SK-N-MC (cell line): ENCODE measurements around the gene CIB1.
A peak's percentile ranks its signal among the peaks of the same experiment; 100 is the strongest.

Experiments used
- DNase-seq: peaks from one replicate; pipeline ENCODE4 v3.0.0-alpha.2; 2011; ENCODE audit warnings: low read depth, low spot score
- H3K27ac ChIP-seq: fragments of 200-600 bp; sonication (generic); 2 replicates; pipeline ENCODE4 v1.5.1; 2016; ENCODE audit warnings: mixed run types
- H3K36me3 ChIP-seq: fragments of 200-600 bp; sonication (generic); 2 replicates; pipeline ENCODE4 v1.6.1; 2017; ENCODE audit warnings: antibody characterized with exemption, low read length, mixed read lengths; ENCODE audit not compliant: insufficient read depth
- H3K4me3 ChIP-seq: fragments of 200-600 bp; sonication (generic); 2 replicates; pipeline ENCODE4 v1.5.1; 2016
- H3K9ac ChIP-seq: fragments of 200-600 bp; sonication (generic); 2 replicates; pipeline ENCODE4 v1.8.0; 2017; ENCODE audit warnings: mixed run types, mixed read lengths; ENCODE audit not compliant: insufficient read length
- H3K9me3 ChIP-seq: fragments of 200-600 bp; sonication (generic); 2 replicates; pipeline ENCODE4 v1.6.1; 2017; ENCODE audit warnings: low read depth, mild to moderate bottlenecking, antibody characterized with exemption, low read length, moderate library complexity, mixed read lengths
- EZH2 ChIP-seq: fragments of 200-600 bp; sonication (generic); IDR thresholded peaks from one replicate; pipeline ENCODE4 v1.6.1; 2017; ENCODE audit warnings: antibody characterized with exemption
- FOXP2 ChIP-seq: optimal IDR thresholded peaks from 2 replicates; pipeline ENCODE3; 2011; ENCODE audit warnings: mild to moderate bottlenecking, moderate library complexity; ENCODE audit not compliant: insufficient read depth; ENCODE audit errors: extremely low read length, control extremely low read depth
- POLR2AphosphoS5 ChIP-seq: IDR thresholded peaks from 2 replicates; pipeline ENCODE4 v1.6.1; 2012; ENCODE audit warnings: mild to moderate bottlenecking, low read depth, low read length, borderline replicate concordance

Gene CIB1

DNA sequence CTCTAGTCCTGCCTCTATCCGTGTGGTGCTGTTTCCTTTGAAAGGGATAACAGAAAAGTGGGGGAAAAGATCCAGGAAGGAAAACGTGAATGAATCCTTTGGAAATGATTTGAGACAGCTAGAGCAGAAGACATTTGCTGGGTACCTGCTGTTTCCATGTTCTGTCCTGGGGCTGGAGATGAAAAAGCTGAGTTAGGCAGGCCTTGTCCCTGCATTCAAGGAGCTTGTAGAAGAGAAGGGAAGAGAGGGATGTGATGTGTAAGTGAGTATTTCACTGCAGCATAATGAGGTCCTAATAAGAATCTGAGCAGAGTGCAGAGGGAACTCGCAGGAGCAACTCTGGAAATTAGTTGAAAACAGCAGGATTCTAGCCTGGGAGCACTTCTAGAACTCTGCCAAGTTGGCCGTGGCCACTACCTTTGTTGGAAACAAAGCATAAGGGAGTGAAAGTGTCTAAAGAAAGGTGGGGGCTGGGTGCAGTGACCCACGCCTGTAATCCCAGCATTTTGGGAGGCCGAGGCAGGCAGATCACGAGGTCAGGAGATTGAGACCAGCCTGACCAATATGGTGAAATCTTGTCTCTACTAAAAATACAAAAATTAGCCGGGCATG lies 46.4 kb downstream of the CIB1 start:
- Histone ChIP-seq H3K27ac (peak overlapping the region; percentile 36; the same call in 1 of the 2 replicates), H3K36me3 (no peaks in the 10 kb centered on the region), H3K4me3 (no peak overlapping the region), H3K9me3 (no peaks in the 10 kb centered on the region), H3K9ac (no peak overlapping the region)
- no peak for DNase-seq
- no peak for TF ChIP-seq FOXP2
- TF ChIP-seq POLR2AphosphoS5 = no peak
- no peak for TF ChIP-seq EZH2

GRCh38 chr15:90184786-90185704 lies 48.7 kb downstream of the CIB1 start:
- Histone ChIP-seq H3K27ac (no peak overlapping the region), H3K4me3 (peak overlapping the region; percentile 68), H3K36me3 (no peaks in the 10 kb centered on the region), H3K9ac (no peak overlapping the region), H3K9me3 (no peaks in the 10 kb centered on the region)
- TF ChIP-seq FOXP2 (no peak), EZH2 (no peak), POLR2AphosphoS5 (no peak)
- no peak for DNase-seq

DNA sequence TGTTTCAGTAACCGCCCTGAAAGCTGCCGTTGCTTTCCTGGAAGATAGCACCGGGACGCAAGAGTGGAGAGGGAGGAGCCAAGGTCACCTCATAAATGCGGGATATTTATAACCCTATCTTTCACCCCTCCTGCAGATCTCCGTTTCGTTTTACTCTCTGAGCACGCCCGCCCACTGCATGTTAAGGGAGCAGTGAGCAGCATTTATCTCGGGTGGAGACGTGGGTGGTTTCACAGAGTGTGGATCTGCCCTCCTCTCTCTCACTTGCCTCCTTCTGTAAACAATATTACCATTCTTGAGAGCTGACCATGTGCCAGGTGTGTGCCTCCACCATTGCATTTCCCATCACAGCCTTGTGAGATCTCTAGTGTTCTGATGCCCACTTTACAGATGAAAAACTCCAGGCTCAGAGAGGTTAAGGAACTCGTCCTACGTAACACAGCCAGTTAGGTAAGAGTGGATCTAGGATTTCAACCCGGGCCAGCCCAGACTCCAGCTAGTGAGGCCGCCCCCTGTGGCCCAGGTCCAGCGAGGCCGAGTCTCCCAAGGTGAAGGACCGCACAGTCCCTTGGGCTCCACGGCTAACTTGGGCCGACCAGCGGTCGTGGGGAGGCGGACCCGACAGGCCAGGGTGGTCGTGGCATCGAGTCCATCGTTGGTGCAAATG lies 49.5 kb downstream of the CIB1 start:
- no peak for TF ChIP-seq FOXP2
- Histone ChIP-seq H3K4me3 (peak overlapping the region; percentile 68; the same call in 1 of the 2 replicates), H3K9ac (no peak overlapping the region), H3K27ac (no peak overlapping the region), H3K36me3 (no peaks in the 10 kb centered on the region), H3K9me3 (no peaks in the 10 kb centered on the region)
- no peak for DNase-seq

- Histone ChIP-seq H3K4me3 (no peak overlapping the region), H3K36me3 (no peaks in the 10 kb centered on the region), H3K27ac (no peak overlapping the region), H3K9ac (no peak overlapping the region), H3K9me3 (no peaks in the 10 kb centered on the region)
- TF ChIP-seq EZH2 = no peak
- TF ChIP-seq POLR2AphosphoS5 = no peak
- no peak for TF ChIP-seq FOXP2
- no peak for DNase-seq
Measured at GRCh38 chr15:90181776-90182175, 52.0 kb downstream of the CIB1 start.
